ENCODE data around the gene PLEKHG1.

GRCh38 chr6:150584065-150584464 lies 15.6 kb upstream of the PLEKHG1 start:
- TF ChIP-seq CTCF (conservative IDR thresholded peaks at IDR 0.05; ENCODE audit: low read depth, low read length) (no peak), EZH2 (IDR thresholded peaks at IDR 0.05; ENCODE audit: low read length, unreplicated experiment) (no peak)
